ENCODE results near the gene MYO5A. TPM values are rescaled to one million over a fixed set of nuclear protein-coding genes. Genes with fewer than 3 reads are reported as not detected.
A peak's percentile ranks its signal among the peaks of the same experiment; 100 is the strongest.

The MYO5A gene
- total RNA-seq, 1 experiment from 2014 or later = 17.6 TPM

- TF ChIP-seq CBX3 (IDR thresholded peaks at IDR 0.05; ENCODE audit: low read depth) = no peak
- H3K27ac ChIP-seq (ENCODE audit: low read depth, low read length) = peak overlapping the region; percentile 21; the same call in 1 of the 2 replicates
- no TSS peak for BruUV-seq (replicated peaks)
- no peaks in the 10 kb centered on the region for H3K9me2 ChIP-seq (ENCODE audit: insufficient read depth)
- peaks cover 3 to 12% of the 10 kb centered on the region in 2 experiments; a peak in 1 of 4 replicates for H3K4me1 ChIP-seq (ENCODE audit: control insufficient read depth in 1 of 2, insufficient read depth in 2 of 2, low read length in 2 of 2)
- intact Hi-C loops (cut with micrococcal nuclease) = no loop called here
- no peaks in the 10 kb centered on the region for H3K9me3 ChIP-seq (ENCODE audit: control insufficient read depth in 1 of 2, insufficient read depth in 1 of 2, low read depth in 1 of 2, low read length in 2 of 2)
- ChIA-PET CTCF (no interaction called here), RAD21 (ENCODE audit: low non-redundant PET in 1 of 2, low total read pairs in 2 of 2, uncharacterized antibody in 2 of 2, unreplicated experiment in 2 of 2) (no interaction called here), POLR2A (no interaction called here)
- peaks cover 100% of the 10 kb centered on the region for H3K79me2 ChIP-seq (ENCODE audit: insufficient read depth, low read length)
- ATAC-seq (peak; percentile 60; the same call in 1 of the 2 replicates), DNase-seq (ENCODE audit: low read depth, low spot score) (no peak)
- H3K36me3 ChIP-seq (ENCODE audit: control insufficient read depth in 1 of 2, insufficient read depth in 2 of 2, low read length in 2 of 2) = peaks cover 7 to 17% of the 10 kb centered on the region in 2 experiments
- H3K9ac ChIP-seq (ENCODE audit: low read length) = no peak overlapping the region
- H3K4me3 ChIP-seq (replicated peaks in 1 of 2; ENCODE audit: low read depth in 1 of 2, low read length in 2 of 2) = no peak overlapping the region
- H3K27me3 ChIP-seq (ENCODE audit: insufficient read depth, low read length) = no peaks in the 10 kb centered on the region
- H3K4me2 ChIP-seq (ENCODE audit: low read length) = peak overlapping the region; percentile 1; the same call in 1 of the 2 replicates
- H2AFZ ChIP-seq (ENCODE audit: low read depth, low read length, poor library complexity, severe bottlenecking) = no peak overlapping the region
- peaks cover 53% of the 10 kb centered on the region for H4K20me1 ChIP-seq (ENCODE audit: insufficient read depth)
Measured at GRCh38 chr15:52558196-52558595, 29.5 kb upstream of the MYO5A start.

GRCh38 chr15:52557274-52557641 lies 28.6 kb upstream of the MYO5A start:
- CTCF ChIA-PET = no interaction called here
- peaks cover 7 to 17% of the 10 kb centered on the region in 2 experiments for H3K36me3 ChIP-seq (ENCODE audit: control insufficient read depth in 1 of 2, insufficient read depth in 2 of 2, low read length in 2 of 2)
- intact Hi-C loops (cut with micrococcal nuclease) = no loop called here
- no peak overlapping the region for H3K27ac ChIP-seq (ENCODE audit: low read depth, low read length)
- TF ChIP-seq ATF3 (IDR thresholded peaks at IDR 0.05) (no peak), MAX (IDR thresholded peaks at IDR 0.05) (no peak), ELF1 (IDR thresholded peaks at IDR 0.05; ENCODE audit: borderline replicate concordance, low read depth) (no peak), SIN3A (IDR thresholded peaks at IDR 0.05; ENCODE audit: low read depth) (no peak), POLR2A (IDR thresholded peaks at IDR 0.05; ENCODE audit: borderline replicate concordance, extremely low read depth, insufficient read depth, insufficient read length) (no peak), REST (IDR thresholded peaks at IDR 0.05; ENCODE audit: low read depth) (no peak; the same call in 1 of the 2 replicates), ZFX (IDR thresholded peaks at IDR 0.05) (no peak), ZNF274 (IDR thresholded peaks at IDR 0.05; ENCODE audit: low read depth, low read length) (no peak), FOSL1 (IDR thresholded peaks at IDR 0.05; ENCODE audit: low read depth) (no peak)
- RAD21 ChIA-PET (ENCODE audit: low non-redundant PET in 1 of 2, low total read pairs in 2 of 2, uncharacterized antibody in 2 of 2, unreplicated experiment in 2 of 2) = no interaction called here
- H3K4me1 ChIP-seq (ENCODE audit: control insufficient read depth in 1 of 2, insufficient read depth in 2 of 2, low read length in 2 of 2) = peaks cover 3 to 12% of the 10 kb centered on the region in 2 experiments; a peak in 1 of 4 replicates
- ATAC-seq (no peak), DNase-seq (ENCODE audit: low read depth, low spot score) (no peak)
- H3K4me2 ChIP-seq (ENCODE audit: low read length) = no peak overlapping the region
- POLR2A ChIA-PET = no interaction called here
- no peaks in the 10 kb centered on the region for H3K27me3 ChIP-seq (ENCODE audit: insufficient read depth, low read length)
- H4K20me1 ChIP-seq (ENCODE audit: insufficient read depth) = peaks cover 49% of the 10 kb centered on the region
- H3K9ac ChIP-seq (ENCODE audit: low read length) = no peak overlapping the region
- no peaks in the 10 kb centered on the region for H3K9me3 ChIP-seq (ENCODE audit: control insufficient read depth in 1 of 2, insufficient read depth in 1 of 2, low read depth in 1 of 2, low read length in 2 of 2)
- H3K79me2 ChIP-seq (ENCODE audit: insufficient read depth, low read length) = peaks cover 100% of the 10 kb centered on the region
- H3K9me2 ChIP-seq (ENCODE audit: insufficient read depth) = no peaks in the 10 kb centered on the region
- no peak overlapping the region for H3K4me3 ChIP-seq (replicated peaks in 1 of 2; ENCODE audit: low read depth in 1 of 2, low read length in 2 of 2)
- BruUV-seq (replicated peaks) = no TSS peak
- no peak overlapping the region for H2AFZ ChIP-seq (ENCODE audit: low read depth, low read length, poor library complexity, severe bottlenecking)

All from HCT116 (cell line).